Measurements from ENCODE around the gene KIF6.
A peak's percentile ranks its signal among the peaks of the same experiment; 100 is the strongest.
"Not testable (repeated sequence)": the region's sequence is repeated elsewhere in the genome, so short reads cannot be mapped to it uniquely, and the experiment has no call there.

The KIF6 gene

GRCh38 chr6:39724787-39725631, at the start of gene KIF6:
KIF6 (minus strand) TSS chr6:39725408; CDS start chr6:39725310, 98 bp downstream.
- peak; percentile 69 for DNase-seq

DNA sequence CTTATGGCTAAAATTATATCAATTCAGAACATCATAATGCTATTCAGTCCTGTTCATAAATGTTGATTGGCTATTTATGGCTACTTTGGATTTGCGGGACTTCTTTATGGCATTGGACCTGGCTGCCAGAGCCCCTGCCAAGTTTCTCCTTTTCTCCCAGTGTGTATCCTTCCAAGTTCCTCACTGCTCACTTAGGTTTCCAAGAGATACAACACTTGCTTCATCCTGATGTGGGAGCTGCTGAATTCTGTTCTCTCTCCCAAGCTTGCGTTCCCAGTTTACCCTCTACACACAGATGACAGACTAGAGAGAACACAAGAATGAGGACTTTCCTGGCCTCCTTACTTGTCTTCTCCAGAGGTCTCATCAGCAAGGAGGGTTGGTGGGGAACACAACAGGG, 48.6 kb upstream of the KIF6 start:
- no peak for DNase-seq

DNA sequence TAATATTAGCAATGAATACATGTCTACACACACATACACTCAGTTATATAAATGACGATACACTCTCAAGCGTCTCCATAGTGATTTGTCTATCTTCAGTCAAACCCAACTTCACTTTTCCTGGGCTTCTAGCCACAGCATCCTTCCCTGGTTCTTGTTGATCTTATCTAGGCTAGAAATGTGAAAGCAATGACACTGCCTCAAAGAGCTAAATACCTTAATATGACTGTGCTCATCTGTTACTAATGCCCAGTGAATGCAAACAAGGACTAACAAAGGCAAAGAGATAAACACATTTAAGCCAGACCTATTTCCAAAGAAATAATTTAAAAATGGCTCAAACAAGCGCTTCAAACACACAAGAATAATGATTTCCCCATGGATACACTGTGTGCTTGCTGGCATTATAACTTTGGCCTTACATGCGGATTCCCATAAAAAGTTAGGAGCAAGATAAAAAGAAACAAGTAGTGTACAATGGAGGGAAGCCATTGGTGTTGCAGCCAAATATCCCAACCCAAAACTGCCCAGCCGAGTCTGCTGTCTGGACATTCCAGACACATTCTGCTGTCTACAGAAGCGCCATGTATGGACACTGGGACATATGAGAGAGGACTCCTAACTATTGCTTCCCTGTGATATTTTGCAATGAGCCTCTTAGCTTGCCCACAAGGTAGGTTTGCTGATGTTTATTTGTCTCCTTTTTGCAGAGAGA, 47.5 kb upstream of the KIF6 start:
- no peak for DNase-seq

GRCh38 chr6:39770446-39770845, 45.2 kb upstream of the KIF6 start:
- no peak for DNase-seq

GRCh38 chr6:39769012-39769411, 43.8 kb upstream of the KIF6 start:
- no peak for DNase-seq

GRCh38 chr6:39765508-39766065, 40.4 kb upstream of the KIF6 start:
- no peak for DNase-seq

DNA sequence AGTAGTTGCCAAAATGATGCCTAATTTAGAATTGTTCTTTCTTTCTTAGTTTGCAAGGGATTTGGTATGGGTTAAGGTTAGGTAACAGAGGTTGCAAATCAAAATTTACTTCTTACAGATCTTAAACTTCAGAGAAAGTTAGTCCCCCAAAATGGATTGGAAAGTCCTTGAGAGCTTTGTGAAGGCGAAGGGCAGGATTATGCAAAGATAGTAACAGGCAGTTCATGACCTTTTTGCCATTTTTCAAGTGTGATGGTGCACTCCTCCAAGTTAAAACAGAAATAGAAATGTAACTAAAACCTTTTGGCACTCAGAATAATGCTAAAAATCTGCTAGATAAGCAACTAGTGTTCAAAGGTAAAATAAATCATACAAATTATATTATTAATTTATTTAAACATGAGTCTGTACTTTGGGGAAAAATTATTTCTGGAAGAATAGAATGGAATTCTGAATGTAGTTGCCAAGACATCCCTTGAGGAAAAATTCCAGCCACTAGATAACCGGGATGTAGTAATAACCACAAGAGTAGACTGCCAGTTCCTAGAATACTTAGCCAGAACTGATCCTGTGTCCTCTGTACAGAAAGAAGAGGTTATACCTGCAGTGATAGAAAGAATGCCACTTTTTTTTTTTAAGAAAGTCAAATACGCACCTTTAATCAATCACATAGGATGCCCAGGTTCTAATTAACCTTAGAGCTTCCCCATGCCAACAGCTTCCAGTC, 35.2 kb upstream of the KIF6 start:
- DNase-seq: no peak

- DNase-seq: no peak
These were observed 33.8 kb upstream of the KIF6 start for GRCh38 chr6:39758905-39759605.

DNA sequence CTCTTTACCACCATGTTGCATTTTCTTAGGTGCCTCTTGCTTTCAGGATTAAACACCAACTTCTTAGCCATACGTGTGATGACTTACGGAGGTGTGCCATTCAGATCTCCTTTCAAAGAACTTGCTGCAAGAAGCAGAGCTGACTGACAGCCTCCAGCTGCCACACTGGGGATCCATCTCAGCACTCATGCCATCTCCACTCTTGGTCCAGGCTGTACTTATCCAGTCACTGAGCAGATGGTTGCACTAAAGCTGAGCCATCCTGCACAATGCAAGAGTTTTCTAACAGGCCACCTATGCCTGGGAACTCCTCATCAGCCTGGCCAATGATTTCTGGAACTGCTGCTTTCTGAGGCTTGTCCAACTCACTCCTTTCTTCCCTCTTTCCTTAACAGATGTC, 31.4 kb upstream of the KIF6 start:
- no peak for DNase-seq

DNA sequence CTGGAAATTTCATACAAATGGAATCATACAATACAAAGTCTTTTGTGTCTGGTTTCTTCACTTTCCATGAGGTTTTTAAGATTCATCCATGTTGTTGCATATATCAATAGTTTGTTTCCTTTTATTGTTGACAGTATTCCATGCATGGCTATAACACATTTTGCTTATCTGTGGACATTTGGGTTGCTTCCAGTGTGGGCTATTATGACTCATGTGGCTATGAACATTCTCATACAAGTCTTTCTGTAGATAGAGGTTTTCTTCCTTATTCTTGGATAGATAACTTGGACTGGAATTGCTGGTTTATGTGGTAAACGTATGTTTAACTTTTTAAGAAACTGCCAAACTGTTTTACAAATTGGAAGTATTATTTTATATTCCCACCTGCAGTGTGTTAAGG, 30.0 kb upstream of the KIF6 start:
- DNase-seq: no peak

DNA sequence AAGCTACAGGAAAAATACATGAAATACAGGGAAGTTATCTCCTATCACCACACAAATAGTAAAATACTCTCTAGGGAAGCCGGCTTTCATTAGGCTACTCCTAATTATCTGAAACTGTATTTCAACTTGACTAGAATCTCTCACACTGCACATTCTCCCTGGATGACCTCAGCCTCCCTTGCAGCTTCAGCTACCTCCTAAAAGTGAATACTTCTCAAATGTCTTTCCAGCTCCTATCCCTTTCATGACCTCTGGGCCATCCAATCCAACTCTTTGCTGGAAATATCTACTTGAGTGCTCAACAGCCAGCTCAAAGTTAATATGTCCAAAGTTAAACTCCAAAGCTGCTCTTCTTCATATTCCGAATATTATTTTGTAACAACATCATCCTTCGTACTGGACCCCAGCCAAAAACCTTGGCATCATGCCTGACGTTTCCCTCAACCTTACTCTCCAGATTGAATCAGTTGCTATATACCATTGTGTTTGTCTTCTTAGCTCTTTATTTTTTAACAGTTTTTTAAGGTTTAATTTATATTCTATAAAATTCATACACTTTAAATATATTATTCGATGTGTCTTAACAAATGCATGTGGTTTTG, 29.4 kb upstream of the KIF6 start:
- DNase-seq: no peak

DNA sequence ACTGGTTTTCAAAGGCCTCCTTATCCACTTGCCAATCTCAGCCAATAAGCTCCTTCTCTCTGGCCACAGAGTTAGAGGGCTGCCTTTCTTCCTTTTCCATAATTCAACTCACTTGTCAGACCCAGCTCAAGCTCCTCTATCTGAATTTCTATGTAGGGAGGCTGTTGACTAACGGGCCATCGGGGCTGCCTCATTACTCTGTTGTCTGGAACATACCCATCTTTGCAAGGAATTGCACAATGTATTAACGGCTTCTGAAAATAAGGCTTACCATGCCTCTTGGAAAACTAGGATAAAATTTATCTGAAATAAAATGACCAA, 28.5 kb upstream of the KIF6 start:
- DNase-seq: no peak

DNA sequence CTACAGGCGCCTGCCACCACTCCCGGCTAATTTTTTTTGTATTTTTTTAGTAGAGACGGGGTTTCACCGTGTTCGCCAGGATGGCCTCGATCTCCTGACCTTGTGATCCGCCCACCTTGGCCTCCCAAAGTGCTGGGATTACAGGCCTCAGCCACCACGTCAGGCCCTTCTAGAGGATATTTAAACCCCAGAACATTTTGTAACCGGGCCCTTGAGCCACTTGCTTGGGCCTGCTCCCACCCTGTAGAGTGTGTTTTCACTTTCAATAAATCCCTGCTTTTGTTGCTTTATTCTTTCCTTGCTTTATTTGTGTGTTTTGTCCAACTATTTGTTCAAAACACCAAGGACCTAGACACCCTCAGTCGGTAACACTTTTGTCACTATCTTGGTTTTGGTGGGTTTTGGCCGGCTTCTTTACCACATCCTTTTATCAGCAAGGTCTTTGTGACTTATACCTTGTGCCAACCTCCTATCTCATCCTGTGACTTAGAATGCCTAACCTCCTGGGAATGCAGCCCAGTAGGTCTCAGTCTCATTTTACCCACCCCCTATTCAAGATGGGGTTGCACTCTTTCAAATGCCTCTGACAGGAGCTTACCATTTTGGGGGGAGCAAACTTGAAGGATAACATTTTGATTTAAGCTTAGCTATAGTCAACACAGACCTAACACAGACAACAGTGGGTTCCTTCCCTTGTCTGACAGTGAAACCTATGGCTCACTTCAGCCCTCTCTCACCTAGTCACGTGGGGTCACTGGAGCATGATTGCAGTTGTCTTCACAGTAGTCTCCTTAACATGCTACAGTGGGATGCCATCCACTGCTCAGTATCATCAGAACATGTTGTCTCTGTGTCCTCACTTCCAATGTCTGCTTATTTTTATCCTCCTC, 27.9 kb upstream of the KIF6 start:
- DNase-seq: no peak

- no peak for DNase-seq
These were observed 21.6 kb upstream of the KIF6 start for GRCh38 chr6:39746795-39747194.

GRCh38 chr6:39733704-39734103, 8.5 kb upstream of the KIF6 start:
- DNase-seq: no peak

DNA sequence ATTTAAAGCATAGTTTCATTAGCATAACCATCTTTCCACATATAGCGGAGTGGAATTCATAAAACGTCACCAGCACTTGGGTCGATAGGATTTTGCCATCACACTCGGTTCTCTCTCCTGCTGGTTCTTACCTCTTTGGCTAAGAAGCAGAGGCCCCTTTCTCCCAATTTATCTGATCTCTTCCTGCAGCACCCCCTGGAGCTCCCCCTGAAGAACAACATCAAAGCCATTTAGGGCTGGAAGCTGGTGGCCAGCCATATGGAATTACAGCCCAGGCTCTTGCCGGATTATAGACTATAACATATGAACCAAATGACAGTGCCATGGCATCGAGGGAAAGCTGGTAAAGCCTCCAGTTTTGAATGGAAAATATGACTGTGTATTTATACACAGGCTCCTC, 6.4 kb upstream of the KIF6 start:
- DNase-seq: no peak

- no peak for DNase-seq
These were observed 4.7 kb upstream of the KIF6 start for GRCh38 chr6:39729945-39730344.

DNA sequence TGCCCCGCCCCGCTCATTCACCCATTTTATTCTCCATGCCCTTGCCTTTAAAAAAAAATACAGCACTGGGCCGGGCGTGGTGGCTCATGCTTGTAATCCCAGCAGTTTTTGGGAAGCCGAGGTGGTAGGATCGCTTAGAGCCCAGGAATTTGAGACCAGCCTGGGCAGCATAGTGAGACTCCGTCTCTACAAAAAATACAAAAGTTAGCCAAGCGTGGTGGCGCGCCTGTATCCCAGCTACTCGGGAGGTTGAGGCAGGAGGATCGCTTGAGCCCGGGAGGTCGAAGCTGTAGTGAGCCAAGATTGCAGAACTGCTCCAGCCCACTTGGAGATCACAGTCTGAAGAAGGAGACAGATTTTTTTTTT, 407 bp upstream of the KIF6 start:
- DNase-seq: no peak

GRCh38 chr6:39723350-39723749, 1.9 kb downstream of the KIF6 start:
- DNase-seq: not testable (repeated sequence)

GRCh38 chr6:39714802-39715201, 10.4 kb downstream of the KIF6 start:
- DNase-seq: no peak

GRCh38 chr6:39707962-39708683, 17.1 kb downstream of the KIF6 start:
- DNase-seq: no peak

Data from amniotic stem cell (primary cell).